Osteoblast (primary cell): Measurements from ENCODE around the gene MGST2. TPM values are rescaled to one million over a fixed set of nuclear protein-coding genes. Genes with fewer than 3 reads are reported as not detected.

Source experiments
- DNase-seq: peaks from one replicate; pipeline ENCODE4 v3.0.0; 2011; ENCODE audit warnings: low spot score, mixed read lengths; ENCODE audit not compliant: insufficient read length; ENCODE audit errors: missing footprints
- H2AFZ ChIP-seq: 2 replicates; pipeline ENCODE4 v1.6.0; 2011; ENCODE audit warnings: mild to moderate bottlenecking, low read length
- H3K27ac ChIP-seq: 2 replicates; pipeline ENCODE4 v1.5.1; 2011; ENCODE audit warnings: mild to moderate bottlenecking, low read depth, low read length, moderate library complexity
- H3K27me3 ChIP-seq: 2 replicates; pipeline ENCODE4 v1.6.0; 2012; ENCODE audit warnings: mild to moderate bottlenecking, control low read depth, inconsistent platforms, low read length, moderate library complexity; ENCODE audit not compliant: insufficient read depth
- H3K36me3 ChIP-seq: 2 replicates; pipeline ENCODE4 v1.5.1; 2011; ENCODE audit warnings: mild to moderate bottlenecking, low read length, control low read depth, moderate library complexity; ENCODE audit not compliant: insufficient read depth
- H3K4me1 ChIP-seq: 2 replicates; pipeline ENCODE4 v1.5.1; 2011; ENCODE audit warnings: mild to moderate bottlenecking, low read length, control low read depth, moderate library complexity; ENCODE audit not compliant: insufficient read depth
- H3K4me2 ChIP-seq: 2 replicates; pipeline ENCODE4 v1.6.0; 2011; ENCODE audit warnings: mild to moderate bottlenecking, low read length; ENCODE audit not compliant: insufficient read depth
- H3K4me3 ChIP-seq: fragments of 200-600 bp; sonication (generic); 3 replicates; pipeline ENCODE4 v1.5.1; 2012; ENCODE audit warnings: mild to moderate bottlenecking, low read length, inconsistent platforms; ENCODE audit not compliant: insufficient read depth
- H3K79me2 ChIP-seq: 2 replicates; pipeline ENCODE4 v1.6.0; 2012; ENCODE audit warnings: mild to moderate bottlenecking, low read length, control low read depth, inconsistent platforms; ENCODE audit not compliant: insufficient read depth
- H3K9me3 ChIP-seq: 2 replicates; pipeline ENCODE4 v1.5.1; 2011; ENCODE audit warnings: low read depth, low read length, control low read depth
- H4K20me1 ChIP-seq: 2 replicates; pipeline ENCODE4 v1.6.0; 2012; ENCODE audit warnings: mild to moderate bottlenecking, low read length, control low read depth; ENCODE audit not compliant: insufficient read depth
- CTCF ChIP-seq: IDR thresholded peaks from 2 replicates; pipeline ENCODE4 v1.5.1; 2011; ENCODE audit warnings: mild to moderate bottlenecking, low read depth, low read length, moderate library complexity; ENCODE audit errors: extremely low read depth
- total RNA-seq: library from RNA; depleted of rRNA; stranded (reverse); fragments of >200 nt; gene quantifications from 2 replicates; pipeline ENCODE4 v1.2.3, GENCODE V29; 2012

MGST2 gene
- total RNA-seq, 1 donor: 6.2 TPM

DNA sequence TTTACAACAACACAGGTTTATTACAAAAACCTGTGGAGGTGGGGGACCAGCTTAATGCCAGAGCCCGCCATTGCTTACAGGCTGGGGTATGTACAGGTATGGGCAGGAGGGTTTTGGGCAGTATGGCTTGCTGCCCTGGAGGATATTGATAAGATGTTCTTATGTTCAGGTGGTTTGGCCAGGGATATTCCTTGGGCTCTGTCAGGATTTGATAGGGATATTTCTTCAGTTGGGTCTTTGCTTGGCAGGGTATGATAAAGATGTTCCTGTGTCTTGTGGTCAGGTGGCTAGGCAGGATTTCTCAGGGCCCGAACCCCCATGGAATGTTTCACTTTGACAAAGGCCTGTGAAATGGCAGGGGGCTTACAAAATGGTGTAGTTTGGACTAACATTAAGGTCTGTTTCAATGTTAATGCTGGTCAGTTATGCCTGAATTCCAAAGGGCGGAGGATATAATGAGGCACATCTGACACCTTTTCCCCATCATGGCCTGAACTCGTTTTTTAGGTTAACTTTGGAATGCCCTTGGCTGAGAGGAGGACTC lies 3.1 kb downstream of the MGST2 start:
- Histone ChIP-seq H3K27me3 (no peaks in the 10 kb centered on the region), H3K4me3 (no peak overlapping the region)

DNA sequence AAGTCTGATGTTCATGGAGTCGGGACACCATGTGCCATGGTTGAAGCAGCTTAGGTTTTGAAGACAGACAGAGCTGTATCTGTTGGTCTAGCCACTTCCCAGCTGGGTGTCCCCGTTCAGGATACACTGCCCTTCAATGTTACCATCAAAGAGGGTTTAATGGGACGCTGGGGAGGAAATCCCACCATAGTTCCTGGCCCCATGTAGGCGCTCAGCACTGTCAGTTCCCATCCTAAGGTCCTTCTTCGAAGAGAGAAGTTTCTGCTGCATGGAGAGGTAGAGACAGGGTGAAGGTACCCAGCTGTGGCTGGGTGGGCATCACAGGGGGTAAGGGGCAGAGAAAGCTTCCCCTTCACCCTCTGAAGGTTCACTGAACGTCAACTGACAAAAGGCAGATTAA lies 3.7 kb downstream of the MGST2 start:
- no peak overlapping the region for H3K27ac ChIP-seq
- no peaks in the 10 kb centered on the region for H4K20me1 ChIP-seq
- H3K4me2 ChIP-seq: no peak overlapping the region

More for the DNA sequence above, 3.1 kb downstream of the MGST2 start:
- Histone ChIP-seq H3K79me2 (no peaks in the 10 kb centered on the region), H2AFZ (no peak overlapping the region), H3K4me1 (peaks cover 4% of the 10 kb centered on the region), H3K27ac (no peak overlapping the region), H3K36me3 (no peaks in the 10 kb centered on the region), H4K20me1 (no peaks in the 10 kb centered on the region), H3K4me2 (no peak overlapping the region), H3K9me3 (no peaks in the 10 kb centered on the region)
- TF ChIP-seq CTCF: no peak
- DNase-seq: no peak

GRCh38 chr4:139669890-139670289 lies 4.3 kb downstream of the MGST2 start:
- DNase-seq: no peak
- H3K27me3 ChIP-seq: no peaks in the 10 kb centered on the region
- TF ChIP-seq CTCF: no peak
- H4K20me1 ChIP-seq: no peaks in the 10 kb centered on the region
- H3K27ac ChIP-seq: no peak overlapping the region
- H3K4me1 ChIP-seq: peaks cover 4% of the 10 kb centered on the region
- no peak overlapping the region for H3K4me3 ChIP-seq
- no peaks in the 10 kb centered on the region for H3K79me2 ChIP-seq
- H3K36me3 ChIP-seq: no peaks in the 10 kb centered on the region
- no peak overlapping the region for H2AFZ ChIP-seq
- no peak overlapping the region for H3K4me2 ChIP-seq
- H3K9me3 ChIP-seq: no peaks in the 10 kb centered on the region

More for the DNA sequence above, 3.7 kb downstream of the MGST2 start:
- peaks cover 4% of the 10 kb centered on the region for H3K4me1 ChIP-seq
- no peaks in the 10 kb centered on the region for H3K36me3 ChIP-seq
- no peak overlapping the region for H3K4me3 ChIP-seq
- no peak overlapping the region for H2AFZ ChIP-seq
- H3K9me3 ChIP-seq: no peaks in the 10 kb centered on the region
- H3K27me3 ChIP-seq: no peaks in the 10 kb centered on the region
- no peak for TF ChIP-seq CTCF
- H3K79me2 ChIP-seq: no peaks in the 10 kb centered on the region
- no peak for DNase-seq

DNA sequence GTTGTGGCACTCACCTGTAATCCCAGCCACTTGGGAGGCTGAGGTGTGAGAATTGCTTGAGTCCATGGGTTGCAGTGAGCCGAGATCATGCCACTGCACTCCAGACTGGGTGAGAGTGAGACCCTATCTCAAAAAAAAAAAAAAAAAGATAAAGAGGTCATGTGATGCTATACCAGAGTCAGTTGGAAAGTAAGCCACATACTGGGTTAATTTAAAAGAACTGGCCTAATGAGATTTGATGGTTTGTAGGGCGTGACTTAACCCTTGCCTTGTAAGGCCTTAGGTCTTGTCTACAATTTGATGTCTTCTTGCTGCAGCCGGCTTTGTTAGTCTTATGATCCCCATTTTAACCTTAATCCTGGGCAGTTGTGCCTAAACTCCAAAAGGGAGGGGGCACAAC lies 5.2 kb downstream of the MGST2 start:
- H3K79me2 ChIP-seq: no peaks in the 10 kb centered on the region
- H3K36me3 ChIP-seq: no peaks in the 10 kb centered on the region
- no peak overlapping the region for H3K27ac ChIP-seq
- no peaks in the 10 kb centered on the region for H3K27me3 ChIP-seq
- no peaks in the 10 kb centered on the region for H3K4me1 ChIP-seq
- no peak overlapping the region for H2AFZ ChIP-seq
- no peak overlapping the region for H3K4me2 ChIP-seq
- no peak for TF ChIP-seq CTCF
- DNase-seq: no peak
- H3K9me3 ChIP-seq: no peaks in the 10 kb centered on the region
- H3K4me3 ChIP-seq: no peak overlapping the region
- H4K20me1 ChIP-seq: no peaks in the 10 kb centered on the region
